Measurements from ENCODE around the gene FURIN. TPM values are rescaled to one million over a fixed set of nuclear protein-coding genes. Genes with fewer than 3 reads are reported as not detected.

Gene FURIN
- total and polyA plus RNA-seq, 2 of the 8 experiments (the other 6 are each of a cell fraction or from before 2014, with no cell fraction given): 15.8 to 32.1 TPM

DNA sequence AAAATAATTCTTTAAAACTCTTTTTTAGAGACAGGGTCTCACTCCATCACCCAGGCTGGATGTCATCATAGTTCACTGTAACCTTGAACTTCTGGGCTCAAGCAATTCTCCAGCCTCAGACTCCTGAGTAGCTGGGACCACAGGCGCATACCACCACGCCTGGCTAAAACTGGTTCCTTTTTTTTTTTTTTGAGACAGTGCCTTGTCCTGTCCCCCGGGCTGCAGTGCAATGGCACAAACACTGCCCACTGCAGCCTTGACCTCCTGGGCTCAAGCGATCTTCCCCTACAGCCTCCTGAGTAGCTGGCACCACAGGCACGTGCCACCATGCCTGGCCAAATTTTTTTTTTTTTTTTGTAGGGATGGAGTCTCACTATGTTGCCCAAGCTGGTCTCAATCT, 23.7 kb upstream of the FURIN start:
- ChIA-PET POLR2A (ENCODE audit: partially characterized antibody) (no interaction called here), CTCF (ENCODE audit: partially characterized antibody) (interaction anchor here (1.1 to 3.1 kb wide), 2 partner anchors 9 to 41 kb away, joined by 3 to 20 read pairs; no protein-coding TSS in a partner anchor)
- no peak overlapping the region for H3K23ac ChIP-seq (ENCODE audit: insufficient read length)
- H2BK20ac ChIP-seq (ENCODE audit: low read length): no peak overlapping the region
- FAIRE-seq (no peak), DNase-seq (ENCODE audit: low read depth in 1 of 2, low spot score in 2 of 2) (no peak)
- H3K14ac ChIP-seq (ENCODE audit: insufficient read length): no peak overlapping the region
- TF ChIP-seq POLR2A (IDR thresholded peaks at IDR 0.05; ENCODE audit: control extremely low read depth in 1 of 2, low read depth in 2 of 2, low read length in 2 of 2): no peak
- TF ChIP-seq, protein P1, sequence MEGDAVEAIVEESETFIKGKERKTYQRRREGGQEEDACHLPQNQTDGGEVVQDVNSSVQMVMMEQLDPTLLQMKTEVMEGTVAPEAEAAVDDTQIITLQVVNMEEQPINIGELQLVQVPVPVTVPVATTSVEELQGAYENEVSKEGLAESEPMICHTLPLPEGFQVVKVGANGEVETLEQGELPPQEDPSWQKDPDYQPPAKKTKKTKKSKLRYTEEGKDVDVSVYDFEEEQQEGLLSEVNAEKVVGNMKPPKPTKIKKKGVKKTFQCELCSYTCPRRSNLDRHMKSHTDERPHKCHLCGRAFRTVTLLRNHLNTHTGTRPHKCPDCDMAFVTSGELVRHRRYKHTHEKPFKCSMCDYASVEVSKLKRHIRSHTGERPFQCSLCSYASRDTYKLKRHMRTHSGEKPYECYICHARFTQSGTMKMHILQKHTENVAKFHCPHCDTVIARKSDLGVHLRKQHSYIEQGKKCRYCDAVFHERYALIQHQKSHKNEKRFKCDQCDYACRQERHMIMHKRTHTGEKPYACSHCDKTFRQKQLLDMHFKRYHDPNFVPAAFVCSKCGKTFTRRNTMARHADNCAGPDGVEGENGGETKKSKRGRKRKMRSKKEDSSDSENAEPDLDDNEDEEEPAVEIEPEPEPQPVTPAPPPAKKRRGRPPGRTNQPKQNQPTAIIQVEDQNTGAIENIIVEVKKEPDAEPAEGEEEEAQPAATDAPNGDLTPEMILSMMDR (IDR thresholded peaks at IDR 0.05; ENCODE audit: control extremely low read depth in 1 of 3, insufficient read depth in 1 of 3, low read depth in 1 of 3, low read length in 3 of 3): no peak
- no peaks in the 10 kb centered on the region for H3K36me3 ChIP-seq (ENCODE audit: control insufficient read depth in 2 of 4, insufficient read depth in 4 of 4, low read length in 3 of 4)
- H2AK5ac ChIP-seq (ENCODE audit: low read depth, low read length): no peak overlapping the region
- H4K20me1 ChIP-seq (replicated peaks in 1 of 2; ENCODE audit: control insufficient read depth in 1 of 2, insufficient read depth in 2 of 2, low read length in 2 of 2): no peaks in the 10 kb centered on the region
- H3K9me3 ChIP-seq (ENCODE audit: insufficient read depth in 2 of 2, low read depth in 1 of 2, low read length in 1 of 2): no peaks in the 10 kb centered on the region
- no peak overlapping the region for H2AFZ ChIP-seq (ENCODE audit: low read length)
- no peak overlapping the region for H3K27ac ChIP-seq (ENCODE audit: low read depth, low read length)
- no peak overlapping the region for H3K4me3 ChIP-seq (ENCODE audit: extremely low read depth in 1 of 4, insufficient read depth in 2 of 4, low read depth in 3 of 4, low read length in 4 of 4)
- peaks cover 6 to 8% (median 7%) of the 10 kb centered on the region in 4 experiments; a peak in 6 of 7 replicates for H3K4me1 ChIP-seq (replicated peaks in 1 of 4; ENCODE audit: control insufficient read depth in 3 of 4, insufficient read depth in 4 of 4, low read length in 3 of 4)
- no peak overlapping the region for H2BK120ac ChIP-seq (replicated peaks; ENCODE audit: low read depth, low read length)
- no peak overlapping the region for H4K5ac ChIP-seq (ENCODE audit: insufficient read length, low read depth, low read length)
- no peak overlapping the region for H3K4me2 ChIP-seq (ENCODE audit: insufficient read depth in 1 of 2, low read depth in 2 of 2, low read length in 2 of 2)
- no peaks in the 10 kb centered on the region for H3K27me3 ChIP-seq (replicated peaks in 1 of 4; ENCODE audit: control insufficient read depth in 3 of 4, extremely low read depth in 1 of 4, insufficient read depth in 3 of 4, low read length in 3 of 4)
- no peaks in the 10 kb centered on the region for H3K79me1 ChIP-seq (ENCODE audit: low read depth, low read length)
- H2BK15ac ChIP-seq (ENCODE audit: low read length): no peak overlapping the region
- WGBS, 2 experiments (ENCODE audit: extremely low coverage in 1 of 2, insufficient coverage in 1 of 2, insufficient read length in 1 of 2, insufficient replicate concordance in 2 of 2, low coverage in 1 of 2, low lambda C conversion rate in 2 of 2, missing lambda C conversion rate in 1 of 2): 95% methylated on average over 4 of the region's 5 CpGs; no CpG with 5 or more reads in 1 of the 2 experiments
- H3K79me2 ChIP-seq (ENCODE audit: control insufficient read depth in 1 of 2, insufficient read depth in 2 of 2, low read length in 2 of 2): no peaks in the 10 kb centered on the region
- no peaks in the 10 kb centered on the region for H3K23me2 ChIP-seq (ENCODE audit: low read depth, low read length)
- H3K56ac ChIP-seq (replicated peaks; ENCODE audit: insufficient read length, low read depth, low read length): no peak overlapping the region
- H3K4ac ChIP-seq (replicated peaks; ENCODE audit: insufficient read length, low read depth, low read length): no peak overlapping the region
- H4K8ac ChIP-seq (ENCODE audit: extremely low read depth, insufficient read depth, low read length): no peak overlapping the region
- no peak overlapping the region for H4K91ac ChIP-seq (replicated peaks; ENCODE audit: insufficient read length, low read length)
- H2BK5ac ChIP-seq (ENCODE audit: low read depth, low read length): no peak overlapping the region
- no peak overlapping the region for H3K18ac ChIP-seq (ENCODE audit: extremely low read depth, low read length)
- no peak overlapping the region for H2BK12ac ChIP-seq (ENCODE audit: low read depth, low read length)
- H3K9ac ChIP-seq (replicated peaks in 1 of 4; ENCODE audit: extremely low read depth in 1 of 4, low read depth in 3 of 4, low read length in 3 of 4): no peak overlapping the region

Measured in H1 (cell line).